KG1 (cell line): ENCODE data around the gene P3H1.
"Not testable (repeated sequence)": the region's sequence is repeated elsewhere in the genome, so short reads cannot be mapped to it uniquely, and the experiment has no call there.

Experiments
- DNase-seq: peaks from one replicate; lab custom pipeline; 2025; lab: John Stamatoyannopoulos, UW

Gene P3H1

DNA sequence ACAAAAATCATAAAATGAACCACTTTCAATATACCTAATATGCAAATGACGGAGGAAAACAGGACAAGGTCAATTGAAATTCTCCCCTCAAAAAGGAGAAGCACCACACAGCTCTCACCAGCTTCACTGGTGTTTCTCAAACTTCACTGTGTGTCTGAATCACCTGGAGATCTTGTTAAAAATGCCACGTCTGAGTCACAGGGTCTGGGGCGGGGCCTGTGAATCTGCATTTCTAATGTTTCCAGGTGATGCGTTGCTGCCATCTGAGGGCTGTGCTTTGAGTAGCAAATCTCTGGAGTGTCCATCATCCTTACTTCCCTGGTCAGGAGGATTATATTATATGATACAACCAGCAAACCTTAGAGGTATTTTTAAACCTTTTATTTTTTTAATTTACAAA, 35.8 kb downstream of the P3H1 start:
- DNase-seq, result no peak

DNA sequence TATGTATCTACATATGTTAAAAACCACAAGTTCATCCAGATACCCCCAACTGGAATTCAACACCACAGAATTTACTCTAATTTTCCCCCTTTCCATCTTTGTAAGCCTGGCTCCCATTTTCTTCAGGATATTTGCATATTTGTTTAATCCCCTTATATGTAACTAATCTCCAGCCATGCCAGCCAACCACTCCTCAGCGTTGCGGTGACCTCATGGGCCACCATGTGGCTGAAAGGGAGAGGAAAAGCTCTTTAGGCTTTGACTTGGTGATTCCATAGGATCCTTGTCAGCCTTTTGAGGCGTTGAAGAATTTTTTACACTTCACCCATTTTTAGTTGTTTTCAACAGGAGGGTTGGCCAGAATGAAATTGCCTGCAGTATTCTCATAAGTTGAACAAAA, 36.8 kb downstream of the P3H1 start:
- no peak for DNase-seq

DNA sequence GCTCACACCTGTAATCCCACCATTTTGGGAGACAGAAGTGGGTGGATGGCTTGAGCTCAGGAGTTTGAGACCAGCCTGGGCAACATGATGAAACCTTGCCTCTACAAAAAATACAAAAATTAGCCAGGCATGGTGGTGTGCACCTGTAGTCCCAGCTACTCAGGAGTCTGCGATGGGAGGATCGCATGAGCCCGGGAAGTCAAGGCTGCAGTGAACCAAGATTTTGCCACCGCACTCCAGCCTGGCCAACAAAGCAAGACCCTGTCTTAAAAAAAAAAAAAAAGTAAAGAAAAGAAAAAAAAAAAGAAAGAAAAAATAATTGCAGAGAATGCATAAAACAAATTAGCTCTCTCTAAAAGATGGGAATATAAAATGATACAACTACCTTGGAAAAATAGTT, 41.0 kb downstream of the P3H1 start:
- not testable (repeated sequence) for DNase-seq

DNA sequence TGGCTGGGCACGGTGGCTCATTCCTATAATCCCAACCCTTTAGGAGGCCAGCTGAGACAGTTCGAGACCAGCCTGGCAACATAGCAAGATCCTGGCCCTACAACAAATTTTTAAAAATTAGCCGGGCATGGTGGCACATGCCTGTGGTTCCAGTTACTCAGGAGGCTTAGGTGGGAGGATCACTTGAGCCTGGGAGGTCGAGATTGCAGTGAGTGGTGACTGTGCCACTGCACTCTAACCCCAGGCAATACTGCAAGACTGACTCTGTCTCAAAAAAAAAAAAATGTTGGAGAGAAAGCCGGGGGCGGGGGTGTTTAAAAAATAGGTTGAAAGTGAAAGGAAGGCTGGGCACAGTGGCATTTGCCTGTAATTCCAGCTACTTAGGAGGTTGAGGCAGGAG, 43.3 kb downstream of the P3H1 start:
- no peak for DNase-seq

DNA sequence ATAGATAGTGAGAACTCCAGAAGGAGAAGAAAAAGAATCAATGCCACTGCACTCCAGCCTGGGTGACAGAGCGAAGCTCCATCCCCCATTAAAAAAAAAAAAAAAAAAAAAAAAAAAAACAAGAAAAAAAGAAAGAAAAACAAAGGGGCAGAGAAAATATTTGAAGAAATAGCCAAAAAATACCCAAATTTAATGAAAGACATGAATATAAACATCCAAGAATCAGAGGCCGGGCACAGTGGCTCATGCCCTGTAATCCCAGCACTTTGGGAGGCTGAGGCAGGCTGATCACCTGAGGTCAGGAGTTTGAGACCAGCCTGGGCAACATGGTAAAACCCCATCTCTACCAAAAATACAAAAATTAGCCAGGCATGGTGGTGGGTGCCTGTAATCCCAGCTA, 44.4 kb downstream of the P3H1 start:
- DNase-seq, result not testable (repeated sequence)

DNA sequence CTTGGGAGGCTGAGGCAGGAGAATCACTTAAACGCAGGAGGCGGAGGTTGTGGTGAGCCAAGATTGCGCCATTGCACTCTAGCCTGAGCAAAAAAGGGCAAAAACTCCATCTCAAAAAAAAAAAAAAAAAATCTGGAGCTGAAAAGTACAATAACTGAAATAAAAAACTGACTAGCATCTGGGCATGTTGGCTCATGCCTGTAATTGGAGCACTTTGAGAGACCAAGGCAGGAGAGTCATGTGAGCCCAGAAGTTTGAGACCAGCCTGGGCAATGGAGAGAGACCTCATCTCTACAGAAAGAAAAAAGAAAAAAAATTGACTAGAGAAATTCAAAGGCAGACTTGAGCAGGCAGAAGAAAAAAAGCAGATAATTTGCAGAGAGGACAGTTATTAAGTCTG, 44.9 kb downstream of the P3H1 start:
- DNase-seq, result no peak

DNA sequence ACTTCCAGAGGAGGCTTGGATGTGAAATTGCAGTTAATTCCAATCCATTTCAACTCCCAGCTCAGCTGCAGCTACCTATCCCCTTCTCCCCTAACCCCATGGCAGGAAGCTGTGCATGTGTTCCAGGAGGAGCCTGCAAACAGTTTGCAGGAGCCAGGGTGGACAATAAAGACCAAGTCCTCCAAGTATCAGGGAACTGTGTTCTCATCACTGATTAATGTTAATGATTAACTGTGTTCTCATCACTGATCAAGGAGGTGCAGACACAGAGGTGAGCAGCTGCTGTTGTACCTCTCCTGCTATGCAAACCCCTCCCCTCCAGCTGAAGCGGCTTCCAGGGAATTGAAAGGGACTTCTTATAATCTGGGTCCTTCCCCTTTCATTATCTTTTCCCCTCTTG, 46.0 kb downstream of the P3H1 start:
- DNase-seq, result no peak

DNA sequence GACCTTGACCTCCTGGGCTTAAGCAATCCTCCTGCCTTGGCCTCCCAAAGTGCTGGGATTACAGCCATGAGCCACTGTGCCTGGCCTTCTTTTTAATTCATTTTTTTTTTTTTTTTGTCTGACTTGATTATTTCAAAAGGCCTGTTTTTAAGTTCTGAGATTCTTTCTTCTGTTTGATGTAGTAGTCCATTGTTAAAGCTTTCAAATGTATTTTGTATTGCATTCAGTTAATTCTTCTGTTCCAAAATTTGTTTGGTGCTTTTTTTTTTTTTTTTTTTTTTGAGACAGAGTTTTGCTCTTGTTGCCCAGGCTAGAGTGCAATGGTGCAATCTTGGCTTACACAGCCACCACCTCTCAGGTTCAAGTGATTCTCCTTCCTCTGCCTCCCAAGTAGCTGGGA, 52.4 kb downstream of the P3H1 start:
- DNase-seq, result not testable (repeated sequence)

DNA sequence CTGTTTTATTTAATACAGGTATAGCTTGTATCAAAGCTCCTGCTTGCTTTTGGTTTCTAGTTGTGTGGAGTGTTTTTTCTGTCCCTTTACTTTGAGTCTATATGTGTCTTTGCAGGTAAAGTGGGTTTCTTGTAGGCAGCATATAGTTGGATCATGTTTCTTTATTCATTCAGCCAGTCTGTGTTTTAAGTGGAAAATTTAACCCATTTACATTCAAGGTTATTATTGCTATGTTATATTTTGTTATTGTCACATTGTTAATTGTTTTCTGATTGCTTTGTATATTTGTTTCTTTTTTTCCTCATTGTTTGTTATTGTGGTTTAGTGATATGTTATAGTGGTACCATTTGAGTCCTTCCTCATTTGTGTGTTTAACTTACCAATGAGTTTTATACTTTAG, 53.5 kb downstream of the P3H1 start:
- no peak for DNase-seq

DNA sequence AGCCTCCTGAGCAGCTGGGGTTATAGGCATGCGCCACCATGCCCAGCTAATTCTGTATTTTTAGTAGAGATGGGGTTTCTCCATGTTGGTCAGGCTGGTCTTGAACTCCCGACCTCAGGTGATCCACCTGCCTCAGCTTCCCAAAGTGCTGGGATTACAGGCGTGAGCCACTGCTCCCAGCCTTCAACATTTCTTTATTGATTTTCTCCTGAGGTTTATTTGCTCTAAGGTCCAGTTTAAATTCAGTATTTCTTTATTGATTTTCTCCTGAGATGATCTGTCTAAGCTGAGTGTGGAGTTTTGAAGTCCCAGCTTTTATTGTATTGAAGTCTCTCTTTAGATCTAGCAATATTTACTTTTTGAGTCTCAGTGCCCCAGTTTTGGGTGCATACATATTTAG, 54.0 kb downstream of the P3H1 start:
- DNase-seq, result not testable (repeated sequence)

DNA sequence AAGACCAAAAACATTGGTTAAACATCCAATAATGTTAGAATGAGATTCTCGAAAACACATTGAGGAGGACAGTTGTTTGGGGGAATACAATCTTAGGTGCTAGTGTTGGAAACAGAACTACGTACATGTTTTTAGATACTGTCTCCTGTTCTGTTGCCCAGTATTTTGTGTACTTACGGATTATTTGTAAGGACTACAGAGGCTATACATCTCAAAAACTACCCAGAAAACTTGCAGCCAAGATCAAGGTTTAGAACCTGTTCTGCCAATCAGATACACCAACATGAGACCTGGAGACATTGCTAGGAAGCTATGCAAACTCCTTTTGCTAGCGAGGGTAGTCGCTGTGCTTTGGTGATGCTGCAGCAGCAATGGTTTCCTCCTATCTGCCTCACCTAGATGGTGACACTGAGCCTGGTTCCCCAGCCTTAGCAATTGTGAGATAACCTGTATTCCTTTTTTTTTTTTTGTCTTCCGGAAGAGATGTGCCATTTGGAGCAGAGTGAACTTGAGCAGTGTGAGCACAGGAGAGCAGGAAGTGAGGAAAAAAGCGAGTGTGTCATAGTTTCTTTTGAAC, 62.9 kb downstream of the P3H1 start:
- DNase-seq, result no peak

DNA sequence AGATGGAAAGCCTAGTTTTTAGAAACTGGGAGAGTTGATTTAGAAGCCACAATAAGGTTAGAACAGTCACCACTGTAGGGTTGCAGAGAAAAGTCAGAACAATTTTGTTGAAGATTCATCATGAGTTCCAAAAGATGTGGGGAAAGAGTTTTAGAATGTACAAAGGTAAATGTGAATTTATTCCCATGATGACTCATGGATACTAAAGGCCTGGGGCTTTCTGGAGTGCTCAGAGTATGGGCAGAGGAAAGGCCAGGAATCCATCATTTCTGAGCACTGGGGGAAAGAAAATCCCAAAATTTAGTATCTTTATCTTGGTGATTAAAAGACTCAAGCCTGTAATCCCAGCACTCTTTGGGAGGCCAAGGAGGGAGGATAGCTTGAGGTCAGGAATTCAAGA, 66.8 kb downstream of the P3H1 start:
- no peak for DNase-seq

DNA sequence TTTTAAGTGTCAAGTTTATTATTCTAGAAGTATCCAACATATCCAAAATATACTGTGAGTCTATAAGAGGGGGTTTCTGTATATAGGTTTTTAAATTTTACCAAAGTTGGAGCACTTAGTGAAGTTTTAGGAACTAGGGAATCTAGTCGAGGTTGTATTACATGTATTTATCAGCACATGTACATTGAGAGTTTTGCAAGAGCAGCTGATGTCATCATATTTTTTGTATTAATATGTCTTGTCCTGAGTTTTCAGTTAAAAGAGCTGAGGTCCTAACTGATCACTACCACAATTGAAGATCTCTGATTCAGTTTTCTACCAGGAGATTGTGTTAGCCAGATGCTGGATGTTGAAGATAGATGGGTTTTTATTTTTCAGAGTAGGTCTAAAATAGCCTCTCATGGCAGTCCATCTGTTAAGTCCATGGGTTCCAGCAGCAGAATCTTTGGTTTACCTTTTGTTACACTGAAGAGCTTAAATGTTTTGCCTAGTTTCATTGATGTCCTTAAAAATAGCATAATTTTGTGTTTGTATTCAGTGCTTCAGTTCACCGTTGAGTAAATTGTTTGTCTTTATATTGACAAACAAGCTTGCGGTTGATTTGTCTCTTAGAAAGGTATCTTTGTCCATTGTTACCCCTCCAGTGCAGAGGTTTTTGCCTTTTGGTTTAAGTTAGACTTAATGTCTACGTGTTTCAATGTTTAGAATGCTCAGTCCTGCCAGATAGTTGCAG, 68.6 kb downstream of the P3H1 start:
- DNase-seq, result no peak
